RPMI8226 (cell line): ENCODE results near the gene FMN1.
A peak's percentile ranks its signal among the peaks of the same experiment; 100 is the strongest.

Source experiments
- DNase-seq: peaks from one replicate; pipeline ENCODE4 v3.0.0-alpha.2; 2015

The FMN1 gene

DNA sequence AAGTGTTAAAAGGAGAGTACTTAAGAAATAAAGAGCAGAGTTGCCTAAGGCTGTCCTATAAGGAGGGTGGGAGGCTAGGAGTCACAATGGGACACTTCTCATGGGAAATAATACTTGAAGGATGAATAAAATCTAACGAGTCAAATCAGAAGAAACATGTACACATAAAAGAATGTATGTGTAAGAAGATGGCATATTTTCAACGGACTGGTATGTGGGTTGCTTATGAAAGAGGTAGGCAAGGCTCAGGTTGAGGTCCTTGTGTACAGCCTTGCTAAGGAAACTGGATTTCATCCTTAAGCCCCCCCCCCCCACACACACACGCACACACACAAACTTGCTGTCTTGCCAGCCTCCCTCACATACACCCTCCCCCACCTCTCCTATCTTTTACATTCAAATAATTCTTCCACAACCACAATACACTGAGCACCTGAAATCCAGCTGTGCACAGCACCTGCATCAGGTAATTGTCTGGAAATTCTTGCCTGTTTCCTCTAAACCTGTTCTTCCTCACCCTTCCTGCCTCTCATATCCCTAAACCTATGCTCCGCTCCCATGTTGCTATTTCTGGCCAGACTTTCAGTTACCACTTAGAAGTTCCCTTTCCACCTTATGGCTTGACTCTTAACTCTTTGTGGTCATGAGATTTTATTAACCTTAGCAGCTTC is 79.2 kb downstream of the FMN1 start:
- DNase-seq = no peak

GRCh38 chr15:33114374-33114717 is 80.2 kb downstream of the FMN1 start:
- no peak for DNase-seq

- DNase-seq = no peak
Measured at GRCh38 chr15:33113666-33114373, 80.7 kb downstream of the FMN1 start.

DNA sequence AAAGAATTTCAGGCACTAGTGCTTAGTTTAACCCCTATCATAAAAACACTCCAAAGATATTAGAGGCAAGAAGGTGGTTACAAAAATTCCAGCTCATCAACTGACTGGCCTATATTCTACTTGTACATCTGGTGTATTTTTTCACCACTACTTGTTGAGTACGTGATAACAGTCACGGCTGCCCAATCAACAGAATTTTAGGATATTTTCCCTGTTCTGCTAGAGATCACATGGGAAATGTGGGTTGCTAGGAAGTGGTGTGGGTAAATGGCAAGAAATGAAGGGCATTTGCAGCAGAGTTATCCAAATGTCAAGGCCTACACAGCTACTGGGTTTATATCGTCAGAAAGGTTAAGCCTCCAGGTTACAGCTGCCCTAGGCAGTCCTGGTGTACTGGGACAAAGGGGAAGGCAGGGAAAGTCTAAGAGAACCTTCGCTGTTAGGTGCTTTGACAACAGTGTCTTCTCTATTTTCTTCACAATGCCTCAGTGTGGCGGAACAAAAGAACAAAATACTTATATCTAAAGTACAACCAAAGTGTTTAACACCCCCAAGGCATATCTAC is 81.9 kb downstream of the FMN1 start:
- no peak for DNase-seq

DNA sequence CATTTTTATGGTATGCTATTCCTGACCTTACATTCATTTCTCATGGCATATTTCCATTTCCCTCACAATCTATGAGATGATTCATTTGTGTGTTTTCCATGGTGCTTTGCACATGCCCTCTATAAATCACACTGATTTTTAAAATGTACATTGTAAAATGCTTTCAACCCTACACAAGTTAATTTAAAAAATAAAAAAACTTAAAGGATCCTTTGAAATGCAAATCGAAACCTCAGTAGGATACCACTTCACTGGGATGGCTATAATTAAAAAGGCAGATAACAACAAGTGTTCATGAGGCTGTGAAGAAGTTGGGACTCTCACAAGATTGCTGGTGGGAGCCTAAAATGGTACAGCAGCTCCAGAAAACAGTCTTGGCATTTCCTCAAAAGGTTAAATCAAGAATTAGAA is 83.5 kb downstream of the FMN1 start:
- no peak for DNase-seq

GRCh38 chr15:33109345-33109744 is 85.2 kb downstream of the FMN1 start:
- DNase-seq = no peak

DNA sequence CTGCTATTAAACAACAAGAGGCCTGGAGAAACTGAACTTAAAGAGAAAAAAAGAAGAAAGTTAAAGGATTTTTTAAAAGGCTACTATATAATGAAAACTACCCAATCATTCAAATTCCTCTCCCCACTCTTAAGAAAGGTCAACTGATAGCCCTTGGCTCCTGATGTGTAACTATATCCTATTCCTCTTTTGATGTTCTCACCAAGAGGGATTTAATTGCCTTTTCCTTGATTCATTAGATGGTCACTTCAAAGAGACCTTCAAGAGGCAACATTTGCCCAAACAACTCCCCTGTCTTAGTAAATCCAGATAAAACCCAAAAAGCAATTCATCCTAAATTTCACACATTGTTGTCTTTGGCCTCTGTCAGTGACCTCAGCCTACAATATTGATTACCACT is 86.0 kb downstream of the FMN1 start:
- DNase-seq = no peak

GRCh38 chr15:33107950-33108349 is 86.6 kb downstream of the FMN1 start:
- DNase-seq = no peak

DNA sequence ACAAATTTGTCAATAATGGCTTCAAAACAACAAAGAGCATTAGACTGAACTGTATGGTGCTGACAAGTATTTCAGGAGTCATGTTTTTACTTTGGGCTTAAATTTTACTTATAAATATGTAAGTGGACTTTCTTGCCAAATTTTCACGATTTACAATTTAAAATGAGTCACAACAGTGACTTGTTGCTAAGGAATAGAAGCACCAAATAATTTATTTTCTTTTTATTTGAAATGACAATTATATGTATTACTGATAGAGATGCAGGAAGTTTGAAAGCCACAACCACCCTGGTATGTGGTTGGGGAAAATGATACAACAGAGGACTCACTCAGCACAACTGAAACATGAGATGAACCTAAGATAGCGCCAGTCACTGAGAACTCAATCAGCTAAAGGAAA is 90.3 kb downstream of the FMN1 start:
- DNase-seq = no peak

DNA sequence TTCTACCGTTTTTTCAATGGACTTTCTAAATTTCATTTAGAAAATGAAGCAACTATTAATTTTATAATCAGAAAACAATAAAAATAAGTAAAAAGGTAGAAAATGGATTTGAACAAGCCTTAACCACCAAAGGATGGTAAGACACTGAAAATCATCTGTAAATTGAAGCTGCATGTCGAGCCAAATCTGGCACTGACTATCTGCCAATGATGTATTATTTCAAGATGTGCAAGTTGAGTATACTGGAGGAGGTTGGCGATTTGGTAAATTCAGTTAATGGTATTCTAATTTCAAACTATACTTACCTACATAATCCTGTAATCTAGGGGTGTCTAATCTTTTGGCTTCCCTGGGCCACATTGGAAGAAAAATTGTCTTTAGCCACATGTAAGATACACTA is 93.5 kb downstream of the FMN1 start:
- no peak for DNase-seq

- DNase-seq = no peak
Measured at GRCh38 chr15:33100314-33100713, 94.2 kb downstream of the FMN1 start.

DNA sequence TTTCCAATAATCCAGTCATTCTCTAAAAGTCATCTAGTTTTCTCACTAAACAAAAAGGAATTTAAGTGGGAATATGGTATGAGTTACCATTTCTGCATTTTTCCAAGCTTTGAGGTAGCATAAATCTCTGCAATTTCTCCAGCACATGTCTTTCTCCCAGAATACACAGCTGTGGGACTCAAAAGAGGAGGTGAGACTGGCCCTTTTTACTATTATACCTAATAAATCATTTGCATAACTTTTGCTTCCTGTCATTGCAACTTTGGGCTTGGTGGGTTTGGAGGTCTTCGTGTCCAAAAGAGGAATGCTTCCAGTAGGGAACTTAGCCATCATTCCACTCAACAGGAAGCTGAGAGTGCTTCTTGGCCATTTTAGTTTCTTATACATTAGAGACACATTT is 94.8 kb downstream of the FMN1 start:
- DNase-seq = no peak

DNA sequence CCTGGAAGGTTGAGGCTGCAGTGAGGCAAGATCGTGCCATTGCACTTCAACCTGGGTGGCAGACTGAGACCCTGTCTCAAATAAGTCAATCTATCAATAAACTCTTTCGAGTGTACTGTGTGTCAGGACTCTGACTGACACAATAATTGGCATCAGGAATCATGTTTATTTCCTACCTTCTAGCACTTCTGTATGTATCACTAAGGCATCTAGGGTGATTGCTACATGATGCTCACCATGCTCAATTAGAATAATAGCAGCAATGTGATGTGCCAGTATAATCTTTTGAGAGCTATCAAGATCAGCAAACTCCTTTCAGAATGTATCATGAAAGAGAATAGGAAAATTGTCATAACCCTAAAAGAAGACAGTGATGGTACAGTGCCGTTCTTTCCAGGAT is 95.3 kb downstream of the FMN1 start:
- DNase-seq = no peak

GRCh38 chr15:33098094-33099058 is 96.1 kb downstream of the FMN1 start:
- no peak for DNase-seq

GRCh38 chr15:33096134-33096533 is 98.4 kb downstream of the FMN1 start:
- no peak for DNase-seq

DNA sequence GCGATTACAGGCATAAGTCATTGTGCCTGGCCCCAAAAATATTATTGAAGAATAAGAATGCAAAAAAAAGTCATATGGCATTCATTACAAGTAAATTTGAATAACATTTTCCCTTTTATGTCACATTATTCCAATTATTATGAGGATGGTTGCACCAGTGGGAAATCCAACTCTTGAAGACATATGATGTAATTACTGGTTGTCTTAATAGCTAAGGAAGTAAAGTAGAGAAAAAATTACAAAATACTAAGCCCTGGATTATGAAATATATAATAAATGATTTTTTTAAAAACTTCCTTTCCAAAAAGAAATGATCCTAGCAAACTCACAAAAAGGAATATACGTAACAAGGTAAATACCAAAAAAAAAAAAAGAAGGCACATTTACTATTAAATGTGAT is 98.9 kb downstream of the FMN1 start:
- DNase-seq = no peak

- DNase-seq = no peak
Measured at GRCh38 chr15:33094336-33094735, 100.2 kb downstream of the FMN1 start.

- no peak for DNase-seq
Measured at GRCh38 chr15:33093222-33093621, 101.3 kb downstream of the FMN1 start.

DNA sequence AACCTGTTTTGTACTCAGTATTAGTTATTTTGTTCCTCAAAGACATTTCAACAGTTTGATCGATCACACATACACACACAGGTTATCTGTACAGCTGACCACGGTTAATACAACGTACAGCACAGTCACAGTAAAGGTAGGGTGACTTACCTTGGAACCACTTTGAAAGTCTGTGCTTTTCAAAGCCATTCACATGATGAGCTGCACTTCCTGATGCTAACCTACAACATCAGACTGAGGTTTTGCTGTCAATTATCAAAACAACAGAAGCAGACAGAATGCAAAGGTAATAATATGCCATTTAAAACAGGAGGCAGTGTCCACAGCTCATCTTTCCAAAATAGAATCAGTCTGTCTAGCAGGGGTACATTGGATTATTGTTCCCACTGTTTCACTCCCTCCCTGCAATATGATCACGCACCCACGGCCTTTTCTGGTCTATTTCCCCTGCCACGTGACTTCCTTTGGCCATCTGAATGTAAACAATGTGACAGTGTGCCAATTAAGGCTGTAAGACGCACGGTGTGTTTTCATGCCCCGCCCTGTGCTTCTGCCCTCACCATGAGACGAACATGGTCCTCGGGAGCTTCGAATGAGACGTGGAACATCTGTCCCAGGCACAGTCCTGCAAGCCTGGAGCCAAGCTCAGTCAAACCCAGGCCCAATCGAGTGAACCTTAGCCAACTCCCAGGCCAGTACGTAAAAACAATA is 102.4 kb downstream of the FMN1 start:
- DNase-seq = no peak

GRCh38 chr15:33089878-33090757 is 104.4 kb downstream of the FMN1 start:
- peak; percentile 79 for DNase-seq

GRCh38 chr15:33089165-33089877 is 105.2 kb downstream of the FMN1 start:
- no peak for DNase-seq
